ENCODE results near the gene LUC7L3. TPM values are rescaled to one million over a fixed set of nuclear protein-coding genes. Genes with fewer than 3 reads are reported as not detected.

LUC7L3 gene
- total and polyA plus RNA-seq, 2 of the 13 experiments (the other 11 are each of a cell fraction or from before 2014, with no cell fraction given), result 108 to 120 TPM

DNA sequence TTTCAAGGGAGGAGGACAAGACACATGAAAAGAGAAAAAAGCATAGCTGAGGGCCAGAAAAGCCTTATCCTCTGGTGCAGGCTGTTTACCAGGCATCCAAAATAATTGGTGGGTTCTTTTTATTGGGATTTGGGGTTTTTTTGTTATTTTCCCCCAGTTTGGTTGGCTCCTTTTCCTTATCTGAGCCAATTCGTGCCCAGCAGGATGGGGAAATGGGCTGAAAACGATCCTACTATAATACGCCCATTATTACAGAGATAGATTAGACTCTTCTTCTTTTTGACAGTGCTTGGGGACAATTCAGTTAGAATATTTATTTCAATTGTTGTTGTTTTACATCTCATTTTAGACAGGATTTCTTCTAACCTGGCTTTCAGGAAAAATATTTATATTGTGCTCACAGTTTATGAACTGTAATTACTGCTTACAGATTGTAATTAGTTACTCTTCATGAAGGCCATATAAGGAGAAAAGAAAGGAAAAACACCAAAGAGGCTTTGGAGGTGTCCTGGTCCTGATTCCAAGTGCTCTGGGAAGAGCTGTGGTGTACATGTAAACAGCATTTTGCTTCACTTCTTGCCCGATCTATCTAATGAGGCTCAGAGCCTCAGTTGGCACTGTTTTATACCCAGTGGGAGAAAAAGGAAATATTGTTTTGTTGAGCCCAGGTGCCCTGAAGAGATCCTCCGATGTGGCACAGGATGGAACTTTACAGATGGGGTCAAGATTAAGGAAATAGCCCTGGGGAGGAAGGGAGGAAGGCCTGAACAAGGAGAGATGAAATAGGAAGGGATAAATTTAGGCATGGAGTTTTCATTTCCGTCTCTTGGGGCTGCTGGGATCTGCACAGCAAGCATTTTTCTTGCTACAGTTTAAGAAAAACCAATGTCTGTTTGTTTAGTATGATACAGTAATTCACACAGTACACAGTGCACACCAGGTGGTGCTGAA, 11.1 kb upstream of the LUC7L3 start:
- 4% methylated on average over 6 of the region's 6 CpGs for WGBS (ENCODE audit: low lambda C conversion rate)
- POLR2A ChIA-PET, result interaction anchor here (0.6 to 6.5 kb wide), 12 partner anchors 9 to 207 kb away, joined by 3 to 97 read pairs (median 4); partner anchors contain the start of gene LUC7L3
- peak; percentile 30 for FAIRE-seq
- H3K27me3 ChIP-seq (ENCODE audit: control insufficient read depth in 1 of 2, insufficient read depth in 2 of 2, low read length in 2 of 2), result no peaks in the 10 kb centered on the region; a peak in 1 of 5 replicates
- TSS peak; percentile 98 for BruUV-seq (replicated peaks)
- no peaks in the 10 kb centered on the region; a peak in 3 of 5 replicates for H3K36me3 ChIP-seq (replicated peaks in 1 of 2; ENCODE audit: control insufficient read depth in 1 of 2, insufficient read depth in 2 of 2, low read length in 2 of 2)
- no peak for DNase-seq (ENCODE audit: low spot score)
- CTCF ChIA-PET (ENCODE audit: low intra/inter-chr PET ratio, low total read pairs), result no interaction called here
- peak overlapping the region; percentile 99 for H3K4me2 ChIP-seq (ENCODE audit: low read depth, low read length)
- no peaks in the 10 kb centered on the region for H3K9me3 ChIP-seq (ENCODE audit: low read length)
- in situ Hi-C loops (cut with HindIII; ENCODE audit: extremely low pct_ligation_motif_present, low pct_unique_long_range_greater_than_20kb) (no loop called here), intact Hi-C loops (cut with micrococcal nuclease; ENCODE audit: unreplicated experiment) (loop anchor here (2.0 kb wide), 1 partner anchor 48 kb away; no protein-coding TSS in a partner anchor)
- no peaks in the 10 kb centered on the region for H4K20me1 ChIP-seq (ENCODE audit: insufficient read depth, low read length)
- peaks cover 41% of the 10 kb centered on the region for H3K79me2 ChIP-seq (ENCODE audit: insufficient read depth, low read length)
- peak overlapping the region; percentile 96 for H3K9ac ChIP-seq (ENCODE audit: insufficient read depth, low read depth, low read length)
- H3K4me1 ChIP-seq (ENCODE audit: insufficient read depth, low read length), result peaks cover 47% of the 10 kb centered on the region
- peak overlapping the region; percentile 87 to 92 (median 88) for H3K4me3 ChIP-seq (replicated peaks in 1 of 3; ENCODE audit: insufficient read depth in 1 of 3, low read depth in 2 of 3, low read length in 3 of 3)
- ATAC-seq, result 0 out of 3 replicates have a peak, but pooled peaks have one; percentile 6
- peak overlapping the region; percentile 91 for H3K27ac ChIP-seq (ENCODE audit: extremely low read length, insufficient read depth, low read length)
- H2AFZ ChIP-seq (ENCODE audit: low read length), result peak overlapping the region; percentile 90
- no peak for TF ChIP-seq SPEN (CRISPR knock-in tag; IDR thresholded peaks at IDR 0.05; ENCODE audit: low read depth)
- no peak for TF ChIP-seq ZNF296 (CRISPR knock-in tag; conservative IDR thresholded peaks at IDR 0.05)
- TF ChIP-seq, protein P1, sequence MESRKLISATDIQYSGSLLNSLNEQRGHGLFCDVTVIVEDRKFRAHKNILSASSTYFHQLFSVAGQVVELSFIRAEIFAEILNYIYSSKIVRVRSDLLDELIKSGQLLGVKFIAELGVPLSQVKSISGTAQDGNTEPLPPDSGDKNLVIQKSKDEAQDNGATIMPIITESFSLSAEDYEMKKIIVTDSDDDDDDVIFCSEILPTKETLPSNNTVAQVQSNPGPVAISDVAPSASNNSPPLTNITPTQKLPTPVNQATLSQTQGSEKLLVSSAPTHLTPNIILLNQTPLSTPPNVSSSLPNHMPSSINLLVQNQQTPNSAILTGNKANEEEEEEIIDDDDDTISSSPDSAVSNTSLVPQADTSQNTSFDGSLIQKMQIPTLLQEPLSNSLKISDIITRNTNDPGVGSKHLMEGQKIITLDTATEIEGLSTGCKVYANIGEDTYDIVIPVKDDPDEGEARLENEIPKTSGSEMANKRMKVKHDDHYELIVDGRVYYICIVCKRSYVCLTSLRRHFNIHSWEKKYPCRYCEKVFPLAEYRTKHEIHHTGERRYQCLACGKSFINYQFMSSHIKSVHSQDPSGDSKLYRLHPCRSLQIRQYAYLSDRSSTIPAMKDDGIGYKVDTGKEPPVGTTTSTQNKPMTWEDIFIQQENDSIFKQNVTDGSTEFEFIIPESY (CRISPR knock-in tag; IDR thresholded peaks at IDR 0.05), result no peak
- TF ChIP-seq DR1 (CRISPR knock-in tag; IDR thresholded peaks at IDR 0.05), result no peak
- TF ChIP-seq, protein P2, sequence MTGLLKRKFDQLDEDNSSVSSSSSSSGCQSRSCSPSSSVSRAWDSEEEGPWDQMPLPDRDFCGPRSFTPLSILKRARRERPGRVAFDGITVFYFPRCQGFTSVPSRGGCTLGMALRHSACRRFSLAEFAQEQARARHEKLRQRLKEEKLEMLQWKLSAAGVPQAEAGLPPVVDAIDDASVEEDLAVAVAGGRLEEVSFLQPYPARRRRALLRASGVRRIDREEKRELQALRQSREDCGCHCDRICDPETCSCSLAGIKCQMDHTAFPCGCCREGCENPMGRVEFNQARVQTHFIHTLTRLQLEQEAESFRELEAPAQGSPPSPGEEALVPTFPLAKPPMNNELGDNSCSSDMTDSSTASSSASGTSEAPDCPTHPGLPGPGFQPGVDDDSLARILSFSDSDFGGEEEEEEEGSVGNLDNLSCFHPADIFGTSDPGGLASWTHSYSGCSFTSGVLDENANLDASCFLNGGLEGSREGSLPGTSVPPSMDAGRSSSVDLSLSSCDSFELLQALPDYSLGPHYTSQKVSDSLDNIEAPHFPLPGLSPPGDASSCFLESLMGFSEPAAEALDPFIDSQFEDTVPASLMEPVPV (CRISPR knock-in tag; IDR thresholded peaks at IDR 0.05), result no peak
- no peak for TF ChIP-seq DNMT3B (CRISPR knock-in tag; conservative IDR thresholded peaks at IDR 0.05)
- TF ChIP-seq, protein P3, sequence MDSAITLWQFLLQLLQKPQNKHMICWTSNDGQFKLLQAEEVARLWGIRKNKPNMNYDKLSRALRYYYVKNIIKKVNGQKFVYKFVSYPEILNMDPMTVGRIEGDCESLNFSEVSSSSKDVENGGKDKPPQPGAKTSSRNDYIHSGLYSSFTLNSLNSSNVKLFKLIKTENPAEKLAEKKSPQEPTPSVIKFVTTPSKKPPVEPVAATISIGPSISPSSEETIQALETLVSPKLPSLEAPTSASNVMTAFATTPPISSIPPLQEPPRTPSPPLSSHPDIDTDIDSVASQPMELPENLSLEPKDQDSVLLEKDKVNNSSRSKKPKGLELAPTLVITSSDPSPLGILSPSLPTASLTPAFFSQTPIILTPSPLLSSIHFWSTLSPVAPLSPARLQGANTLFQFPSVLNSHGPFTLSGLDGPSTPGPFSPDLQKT (CRISPR knock-in tag; IDR thresholded peaks at IDR 0.05; ENCODE audit: borderline replicate concordance), result no peak
- TF ChIP-seq MBNL3 (CRISPR knock-in tag; conservative IDR thresholded peaks at IDR 0.05), result no peak
- TF ChIP-seq, protein P4, sequence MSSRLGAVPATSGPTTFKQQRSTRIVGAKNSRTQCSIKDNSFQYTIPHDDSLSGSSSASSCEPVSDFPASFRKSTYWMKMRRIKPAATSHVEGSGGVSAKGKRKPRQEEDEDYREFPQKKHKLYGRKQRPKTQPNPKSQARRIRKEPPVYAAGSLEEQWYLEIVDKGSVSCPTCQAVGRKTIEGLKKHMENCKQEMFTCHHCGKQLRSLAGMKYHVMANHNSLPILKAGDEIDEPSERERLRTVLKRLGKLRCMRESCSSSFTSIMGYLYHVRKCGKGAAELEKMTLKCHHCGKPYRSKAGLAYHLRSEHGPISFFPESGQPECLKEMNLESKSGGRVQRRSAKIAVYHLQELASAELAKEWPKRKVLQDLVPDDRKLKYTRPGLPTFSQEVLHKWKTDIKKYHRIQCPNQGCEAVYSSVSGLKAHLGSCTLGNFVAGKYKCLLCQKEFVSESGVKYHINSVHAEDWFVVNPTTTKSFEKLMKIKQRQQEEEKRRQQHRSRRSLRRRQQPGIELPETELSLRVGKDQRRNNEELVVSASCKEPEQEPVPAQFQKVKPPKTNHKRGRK (CRISPR knock-in tag; IDR thresholded peaks at IDR 0.05), result no peak
- no peak for TF ChIP-seq ZNF20 (CRISPR knock-in tag; IDR thresholded peaks at IDR 0.05)
- TF ChIP-seq ZNF3 (CRISPR knock-in tag; IDR thresholded peaks at IDR 0.05), result 0 out of 2 replicates have a peak, but pooled peaks have one; percentile 6
- TF ChIP-seq ZNF496 (CRISPR knock-in tag; IDR thresholded peaks at IDR 0.05; ENCODE audit: insufficient replicate concordance), result no peak
- TF ChIP-seq, protein P5, sequence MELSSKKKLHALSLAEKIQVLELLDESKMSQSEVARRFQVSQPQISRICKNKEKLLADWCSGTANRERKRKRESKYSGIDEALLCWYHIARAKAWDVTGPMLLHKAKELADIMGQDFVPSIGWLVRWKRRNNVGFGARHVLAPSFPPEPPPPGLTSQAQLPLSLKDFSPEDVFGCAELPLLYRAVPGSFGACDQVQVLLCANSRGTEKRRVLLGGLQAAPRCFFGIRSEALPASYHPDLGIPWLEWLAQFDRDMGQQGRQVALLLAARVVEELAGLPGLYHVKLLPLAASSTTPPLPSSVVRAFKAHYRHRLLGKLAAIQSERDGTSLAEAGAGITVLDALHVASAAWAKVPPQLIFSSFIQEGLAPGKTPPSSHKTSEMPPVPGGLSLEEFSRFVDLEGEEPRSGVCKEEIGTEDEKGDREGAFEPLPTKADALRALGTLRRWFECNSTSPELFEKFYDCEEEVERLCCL (CRISPR knock-in tag; IDR thresholded peaks at IDR 0.05; ENCODE audit: borderline replicate concordance), result no peak
- no peak for TF ChIP-seq EHMT2 (IDR thresholded peaks at IDR 0.05; ENCODE audit: borderline replicate concordance, low read depth, low read length)
